ENCODE data around the gene GTF2F1.
A peak's percentile ranks its signal among the peaks of the same experiment; 100 is the strongest.
"Not testable (repeated sequence)": the region's sequence is repeated elsewhere in the genome, so short reads cannot be mapped to it uniquely, and the experiment has no call there.

Gene GTF2F1, protein sequence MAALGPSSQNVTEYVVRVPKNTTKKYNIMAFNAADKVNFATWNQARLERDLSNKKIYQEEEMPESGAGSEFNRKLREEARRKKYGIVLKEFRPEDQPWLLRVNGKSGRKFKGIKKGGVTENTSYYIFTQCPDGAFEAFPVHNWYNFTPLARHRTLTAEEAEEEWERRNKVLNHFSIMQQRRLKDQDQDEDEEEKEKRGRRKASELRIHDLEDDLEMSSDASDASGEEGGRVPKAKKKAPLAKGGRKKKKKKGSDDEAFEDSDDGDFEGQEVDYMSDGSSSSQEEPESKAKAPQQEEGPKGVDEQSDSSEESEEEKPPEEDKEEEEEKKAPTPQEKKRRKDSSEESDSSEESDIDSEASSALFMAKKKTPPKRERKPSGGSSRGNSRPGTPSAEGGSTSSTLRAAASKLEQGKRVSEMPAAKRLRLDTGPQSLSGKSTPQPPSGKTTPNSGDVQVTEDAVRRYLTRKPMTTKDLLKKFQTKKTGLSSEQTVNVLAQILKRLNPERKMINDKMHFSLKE

DNA sequence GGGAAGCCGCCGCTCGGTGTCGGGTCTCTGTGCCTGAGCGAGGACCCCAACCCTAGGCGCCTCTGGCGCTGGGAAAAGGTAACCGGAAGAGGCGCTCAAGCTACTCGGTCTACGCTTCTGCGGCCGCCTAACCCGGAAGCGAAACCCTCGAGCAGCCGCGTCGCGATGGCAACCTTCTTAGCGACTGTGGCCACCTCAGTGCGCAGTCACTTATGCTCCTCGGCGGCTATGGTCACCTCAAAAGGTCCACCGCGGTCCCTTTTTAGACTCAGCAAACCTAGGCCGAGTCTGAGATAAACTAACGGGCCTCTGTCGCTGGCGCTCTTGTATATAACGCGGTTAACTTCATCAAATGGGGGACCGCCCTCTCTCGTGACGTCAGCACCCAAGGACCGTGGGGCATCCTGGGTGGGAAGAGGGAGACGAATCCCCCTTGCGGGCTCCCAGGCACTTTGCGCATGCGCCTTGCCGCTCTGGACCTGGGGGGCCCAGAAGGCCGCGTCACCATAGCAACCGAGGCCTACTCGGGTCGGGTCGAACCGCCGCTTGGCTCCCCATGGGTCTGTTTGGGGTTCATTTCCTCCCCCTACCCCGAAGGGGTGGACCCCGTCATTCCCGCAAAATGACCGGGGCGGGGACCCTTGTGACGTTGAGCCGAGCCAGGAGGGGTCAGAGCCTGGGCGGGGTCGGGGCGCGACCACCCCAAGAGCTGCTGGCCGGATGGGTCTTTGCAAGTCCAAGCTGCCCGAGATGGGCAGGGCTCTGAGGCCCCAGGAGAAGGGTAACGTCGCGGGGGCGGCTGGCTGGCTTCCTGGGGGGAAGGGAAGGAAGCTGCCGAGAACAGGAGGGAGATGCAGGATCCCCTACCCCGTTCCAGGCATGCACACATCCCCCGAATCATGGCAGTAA, at the start of gene GTF2F1:
TSS of gene GTF2F1 (minus strand) at position 91 of the 909 bp plus-strand sequence. CDS start 169 bp downstream, outside the sequence.
- DNase-seq = peak; percentile 98

- DNase-seq = no peak
Observed at GRCh38 chr19:6442087-6442688, 49.2 kb upstream of the GTF2F1 start.

- no peak for DNase-seq
Observed at GRCh38 chr19:6440905-6441304, 47.9 kb upstream of the GTF2F1 start.

- DNase-seq = no peak
Observed at GRCh38 chr19:6439743-6440142, 46.8 kb upstream of the GTF2F1 start.

DNA sequence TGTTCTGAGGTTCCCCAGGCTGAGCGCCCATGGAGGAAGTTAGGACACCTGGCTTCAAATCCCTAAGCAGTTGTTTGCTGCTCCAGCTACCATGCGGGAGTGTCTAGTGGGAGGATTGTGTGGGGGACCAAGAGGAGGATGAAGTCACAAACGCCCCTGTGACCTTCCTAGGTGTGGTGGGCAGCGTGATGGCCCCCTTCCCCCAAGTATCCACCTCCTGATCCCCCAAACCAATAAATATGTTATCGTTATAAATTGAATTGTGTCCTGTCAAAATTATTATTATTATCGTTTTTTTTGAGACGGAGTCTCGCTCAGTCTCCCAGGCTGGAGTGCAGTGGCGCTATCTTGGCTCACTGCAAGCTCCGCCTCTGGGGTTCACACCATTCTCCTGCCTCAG, 40.7 kb upstream of the GTF2F1 start, which contains the start of gene SLC25A41:
TSS of gene SLC25A41 (minus strand) at position 101 of the 400 bp plus-strand sequence. CDS start at position 31, 70 bp downstream.
- DNase-seq = no peak

- DNase-seq = no peak
Observed at GRCh38 chr19:6433165-6433564, 40.2 kb upstream of the GTF2F1 start.

GRCh38 chr19:6431891-6432290, 38.9 kb upstream of the GTF2F1 start:
- DNase-seq = no peak

GRCh38 chr19:6429419-6430221, 36.7 kb upstream of the GTF2F1 start:
- no peak for DNase-seq

- DNase-seq = not testable (repeated sequence)
Observed at GRCh38 chr19:6428692-6429418, 35.9 kb upstream of the GTF2F1 start.

DNA sequence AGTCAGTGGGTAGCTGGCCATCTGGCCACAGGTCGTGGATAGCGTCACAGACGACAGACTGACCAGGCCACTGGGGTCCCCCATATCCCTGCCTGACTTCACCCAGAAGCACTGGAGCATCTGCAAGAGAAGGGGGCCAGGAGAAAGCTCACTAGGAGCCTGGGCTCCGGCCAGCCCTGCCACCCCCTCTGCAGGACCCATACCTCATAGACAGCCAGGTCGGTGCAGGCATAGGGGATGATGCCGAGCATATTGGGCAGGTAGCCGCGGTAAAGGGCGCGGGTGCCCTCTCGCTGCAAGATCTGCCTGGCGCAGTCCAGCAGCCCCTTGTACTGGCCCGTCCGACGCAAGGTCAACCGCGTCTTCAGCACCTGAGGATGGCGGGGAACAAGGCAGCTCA, 34.2 kb upstream of the GTF2F1 start:
- DNase-seq = no peak

DNA sequence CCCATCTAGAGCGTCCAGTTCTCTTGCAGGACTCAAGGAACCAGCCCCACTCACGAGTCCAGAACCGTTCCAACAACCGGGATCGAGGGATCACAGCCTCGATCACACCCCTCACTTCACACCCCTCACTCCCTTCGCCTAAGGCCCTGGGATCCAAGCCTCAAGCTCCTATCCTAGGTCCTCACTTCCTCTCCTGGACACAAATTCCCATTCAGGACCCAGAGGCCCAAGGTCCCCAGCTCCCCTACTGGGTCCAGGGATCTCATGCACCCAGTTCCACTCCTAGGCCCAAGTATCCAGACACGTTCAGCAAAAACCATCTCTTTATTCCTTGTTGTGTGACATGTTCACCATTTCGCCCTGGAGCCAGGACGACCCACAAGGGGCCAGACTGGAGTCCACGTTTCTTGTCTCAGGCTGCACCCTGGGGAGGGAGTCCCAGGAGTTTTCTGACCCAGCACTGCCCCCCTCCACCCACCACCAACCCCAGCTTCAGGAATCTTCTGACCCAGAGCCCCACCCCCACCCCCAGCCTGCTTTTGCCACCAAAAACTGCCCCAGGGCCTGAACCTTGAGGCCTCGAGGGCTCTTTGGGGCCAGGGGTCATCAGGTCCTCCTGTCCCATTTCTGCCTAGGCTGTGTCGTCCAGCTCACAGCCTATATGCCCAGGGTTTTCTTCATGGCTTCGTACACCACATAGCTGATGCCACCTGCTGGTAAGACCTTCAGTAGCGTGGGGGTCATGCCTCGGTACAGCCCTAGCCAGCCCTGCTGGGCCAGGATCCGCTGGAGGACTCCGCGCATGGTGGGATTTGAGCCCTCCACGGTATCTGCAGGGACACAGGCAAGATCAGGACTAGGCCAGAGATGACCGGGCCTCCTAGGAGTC, 33.0 kb upstream of the GTF2F1 start:
- DNase-seq = peak; percentile 41

DNA sequence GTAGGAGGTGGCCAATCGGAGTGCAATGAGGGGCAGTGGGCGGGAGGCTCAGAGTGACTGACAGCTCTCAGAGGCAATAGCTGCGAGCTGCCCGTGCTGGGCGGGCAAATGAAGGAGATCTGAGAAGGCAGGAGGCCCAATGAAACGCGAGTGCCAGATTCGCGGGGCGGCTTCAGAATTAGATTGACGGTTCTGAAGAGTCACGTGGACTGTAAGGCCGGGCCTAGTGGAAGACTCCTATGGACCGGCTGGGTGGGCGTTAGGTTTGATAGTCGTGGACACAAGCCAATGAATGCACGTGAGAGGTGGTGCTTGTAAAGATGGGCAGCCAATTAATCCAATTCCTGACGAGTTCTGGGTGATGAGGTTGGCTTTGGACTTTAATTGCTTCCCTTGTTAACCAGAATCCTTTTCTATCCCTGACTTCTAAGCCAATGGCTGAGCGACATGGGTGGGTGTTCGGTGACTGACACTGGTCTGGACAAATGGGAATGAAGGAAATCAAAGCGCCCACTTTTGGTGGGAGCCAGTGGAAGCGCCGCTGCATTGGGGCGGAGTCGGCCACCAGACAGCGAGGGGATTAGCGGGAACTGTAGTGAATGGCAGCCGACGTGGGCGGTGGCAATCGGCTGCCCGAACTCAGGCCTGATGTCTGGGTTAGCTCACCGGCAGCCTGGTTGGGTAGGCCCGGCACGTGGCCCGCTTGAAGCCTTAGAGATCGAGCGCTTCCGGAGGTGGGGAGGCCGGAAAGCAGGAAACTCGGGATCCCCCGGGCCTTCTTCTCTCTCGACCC, 32.2 kb upstream of the GTF2F1 start:
- DNase-seq = peak; percentile 100

GRCh38 chr19:6424195-6424938, 31.4 kb upstream of the GTF2F1 start, which contains the start of gene KHSRP:
Gene KHSRP (minus strand): TSS chr19:6424811. CDS start chr19:6424701, 110 bp downstream.
- DNase-seq = peak; percentile 45

- peak; percentile 65 for DNase-seq
Observed at GRCh38 chr19:6423499-6424194, 30.7 kb upstream of the GTF2F1 start.

GRCh38 chr19:6421075-6422014, 28.4 kb upstream of the GTF2F1 start:
- DNase-seq = no peak

DNA sequence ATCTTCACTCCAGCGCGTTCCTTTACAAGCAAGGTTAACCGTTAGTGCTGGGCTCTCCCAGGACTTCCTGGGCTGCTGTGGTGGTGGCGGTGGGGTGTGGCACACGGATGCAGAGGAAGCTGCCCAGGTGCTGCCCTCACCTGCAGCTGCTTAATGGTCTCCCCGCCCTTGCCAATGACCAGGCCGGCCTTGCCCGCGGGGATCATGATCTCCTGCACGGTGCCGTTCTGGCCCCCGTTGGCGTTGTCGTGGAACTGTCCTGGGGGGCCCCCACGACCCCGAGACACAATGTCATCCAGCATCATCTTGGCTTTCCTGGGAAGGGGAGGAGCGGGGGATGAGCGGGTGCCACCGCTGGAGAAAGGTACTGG, 25.6 kb upstream of the GTF2F1 start:
- DNase-seq = no peak
